Stimulated activated CD4-positive, alpha-beta T cell treated with anti-CD3 and anti-CD28 coated beads, TNF-alpha, amount 100 ng/mL, for 48 hours (primary cell): ENCODE measurements around the gene NDST3.

Source experiments
- DNase-seq, 3 donors: peaks; one replicate each; pipeline ENCODE4 v3.0.0-alpha.2; 2020; ENCODE audit warnings: low read depth in 3 of 3

Gene NDST3

GRCh38 chr4:118034053-118034785, at the start of gene NDST3:
NDST3 (plus strand) TSS chr4:118034486; CDS start chr4:118053911, 19,425 bp downstream.
- DNase-seq = no peak

- DNase-seq = no peak
These were observed 48.0 kb upstream of the NDST3 start for GRCh38 chr4:117986321-117986720.

DNA sequence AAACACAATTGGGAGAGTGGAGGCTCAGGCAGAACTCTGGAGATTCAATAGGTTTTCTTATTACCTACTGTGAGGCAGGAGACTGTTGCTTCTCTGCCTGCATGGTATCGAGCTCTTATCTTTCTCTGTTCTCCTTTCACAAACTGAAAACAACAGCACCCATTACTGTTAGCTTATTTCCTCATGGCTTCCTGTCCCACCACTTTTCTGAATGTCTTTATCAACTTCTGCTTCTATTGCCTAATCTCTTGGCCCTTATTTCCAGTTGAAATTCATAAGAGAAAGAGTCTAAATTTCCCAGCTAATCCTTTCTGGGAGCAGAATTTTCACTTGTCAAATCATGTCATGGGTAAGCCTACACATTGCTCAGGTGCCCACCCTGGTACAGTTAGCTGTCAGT, 46.8 kb upstream of the NDST3 start:
- no peak for DNase-seq

DNA sequence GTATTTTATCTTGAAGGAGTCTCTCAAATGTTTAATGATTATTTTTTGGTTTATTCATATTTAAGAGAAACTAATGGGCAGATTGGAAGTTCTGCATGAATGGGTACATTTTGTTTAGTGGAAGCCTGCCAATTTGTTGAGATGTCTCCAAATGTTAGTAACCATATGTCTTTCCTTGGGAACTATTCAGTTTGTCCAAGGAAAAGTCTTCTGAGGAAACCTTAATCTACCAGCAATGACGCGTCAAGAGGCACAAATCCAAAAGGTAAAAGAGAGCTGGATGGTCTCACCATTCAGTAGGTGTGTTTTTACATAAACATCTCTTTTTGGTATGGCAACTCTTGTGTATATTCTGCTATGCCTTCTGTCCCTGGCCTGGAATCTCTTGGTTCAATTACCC, 37.4 kb upstream of the NDST3 start:
- DNase-seq = no peak

GRCh38 chr4:118004088-118004487, 30.2 kb upstream of the NDST3 start:
- DNase-seq = no peak

DNA sequence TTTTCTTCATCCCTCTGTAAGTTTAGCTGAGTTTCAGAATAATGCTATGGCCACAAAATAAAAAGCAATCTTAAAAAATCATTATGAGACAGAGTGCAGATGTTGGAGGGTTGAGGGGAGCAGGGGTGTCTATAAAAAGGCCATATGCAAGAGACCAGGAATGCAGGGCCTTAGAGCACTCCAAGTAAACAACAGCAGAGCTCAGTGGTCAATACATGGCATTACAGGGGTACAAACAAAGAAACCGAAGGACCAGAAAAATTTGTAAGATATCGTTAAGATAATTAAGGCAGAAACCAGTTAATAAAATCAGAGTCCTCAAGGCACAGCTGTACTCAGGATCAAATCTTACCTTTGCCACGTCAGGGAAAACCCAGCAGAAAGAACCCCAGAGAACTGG, 28.4 kb upstream of the NDST3 start:
- no peak for DNase-seq

DNA sequence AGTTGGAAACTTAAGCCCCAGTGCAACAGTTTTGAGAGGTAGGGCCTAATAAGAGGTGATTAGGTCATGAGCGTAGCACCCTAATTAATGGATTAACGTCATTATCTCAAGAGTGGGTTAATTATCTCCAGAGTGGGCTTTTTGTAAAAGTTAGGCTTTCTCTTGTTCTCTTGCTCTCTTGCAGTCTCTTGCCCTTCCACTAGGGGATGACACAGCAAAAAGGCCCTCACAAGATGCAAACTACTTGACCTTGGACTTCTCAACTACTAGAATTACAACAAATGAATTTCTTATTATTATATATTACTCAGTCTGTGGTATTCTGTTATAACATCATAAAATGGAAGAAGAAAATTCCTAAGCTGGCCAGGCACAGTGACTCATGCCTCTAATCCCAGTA, 22.1 kb upstream of the NDST3 start:
- no peak for DNase-seq

- DNase-seq = no peak
These were observed 19.5 kb upstream of the NDST3 start for GRCh38 chr4:118014831-118015230.

DNA sequence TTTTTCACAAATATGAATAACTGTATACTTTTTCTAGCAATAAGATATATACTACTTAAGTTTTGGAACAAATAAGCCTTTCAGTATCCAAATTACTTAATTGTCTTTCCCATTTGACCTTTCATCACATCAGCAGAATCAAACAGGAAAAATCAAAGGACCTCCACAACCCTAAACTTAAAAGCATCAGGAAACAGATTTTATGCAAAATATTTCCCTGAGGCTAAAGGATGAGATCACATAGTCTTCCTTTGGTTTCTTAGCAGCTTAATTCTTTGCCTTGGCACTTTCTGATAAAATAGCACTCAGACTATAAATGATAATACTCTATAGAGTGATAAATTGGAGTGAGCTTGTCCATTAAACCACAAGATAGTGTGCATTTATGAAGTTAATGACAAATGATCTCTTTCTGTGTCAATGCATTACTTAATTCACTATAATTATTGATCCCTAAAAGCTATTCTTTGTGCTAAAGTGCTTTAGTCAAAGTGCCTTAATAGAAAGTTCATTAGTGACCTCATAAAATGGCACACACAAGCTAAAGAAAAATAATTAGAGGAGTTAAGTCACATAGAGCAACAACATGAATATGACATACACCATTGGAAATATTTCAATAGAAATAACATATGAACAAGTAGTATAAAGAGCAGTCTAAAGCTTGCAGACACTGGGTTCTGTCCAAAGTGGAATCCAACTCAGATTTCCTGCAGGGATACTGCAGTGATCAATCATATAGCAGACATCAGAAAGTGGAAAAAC, 15.7 kb upstream of the NDST3 start:
- no peak for DNase-seq

DNA sequence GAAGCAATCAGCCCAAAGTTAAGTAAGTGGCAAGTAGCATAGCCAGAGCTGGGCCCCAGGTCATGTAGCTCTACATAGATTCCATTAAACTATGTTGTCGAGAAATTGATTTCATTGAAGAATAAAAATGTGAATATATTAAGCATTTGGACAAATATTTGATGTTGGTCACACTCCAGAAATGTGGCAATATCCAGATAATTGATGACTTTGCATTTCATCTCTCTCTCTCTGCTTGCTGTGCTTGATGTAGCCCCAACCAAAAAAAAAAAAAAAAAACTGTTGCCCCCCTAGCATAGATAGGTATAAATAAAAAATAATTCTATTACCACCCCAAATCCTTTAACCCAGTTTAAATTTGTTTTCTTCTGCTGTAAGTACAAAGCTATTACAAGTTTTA, 7.5 kb upstream of the NDST3 start:
- DNase-seq = no peak

DNA sequence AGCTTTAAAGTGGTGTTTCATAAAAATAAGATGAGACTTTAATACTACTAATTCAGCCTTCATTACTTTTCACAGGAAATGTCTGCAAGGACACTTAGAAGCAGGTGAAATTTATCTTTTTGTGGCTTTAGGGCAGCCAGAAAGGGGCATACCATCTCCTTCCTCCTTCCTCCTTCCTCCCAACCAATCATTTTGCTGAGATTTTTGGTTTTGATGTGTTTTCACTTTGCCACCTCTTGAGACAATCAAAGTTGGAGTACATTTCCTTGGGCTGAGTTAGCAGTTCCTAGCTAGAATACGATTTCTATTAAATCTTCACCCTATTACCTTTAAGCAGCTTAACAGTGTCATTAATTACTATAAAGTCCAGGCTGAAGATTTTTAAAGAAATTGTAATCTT, 5.1 kb upstream of the NDST3 start:
- DNase-seq = no peak

DNA sequence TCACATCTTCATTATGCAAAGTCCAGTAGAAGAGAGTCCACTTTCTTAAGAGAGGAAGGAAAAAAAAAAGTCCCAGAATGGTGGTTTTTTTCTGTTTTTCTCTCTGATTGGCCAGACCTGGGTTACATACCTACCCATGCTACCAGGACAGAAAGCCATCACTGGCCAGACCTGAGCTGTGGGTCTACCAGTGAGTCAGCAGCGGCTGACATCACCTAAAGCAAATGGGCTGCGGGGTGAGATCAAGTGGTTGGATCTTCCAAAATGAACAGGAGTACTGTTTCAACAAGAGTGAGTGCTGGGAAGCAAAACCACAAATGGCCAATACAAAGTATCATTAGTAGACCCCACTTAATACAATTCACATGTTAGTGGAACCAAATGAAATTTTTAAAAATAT, 1.6 kb upstream of the NDST3 start:
- DNase-seq = no peak

DNA sequence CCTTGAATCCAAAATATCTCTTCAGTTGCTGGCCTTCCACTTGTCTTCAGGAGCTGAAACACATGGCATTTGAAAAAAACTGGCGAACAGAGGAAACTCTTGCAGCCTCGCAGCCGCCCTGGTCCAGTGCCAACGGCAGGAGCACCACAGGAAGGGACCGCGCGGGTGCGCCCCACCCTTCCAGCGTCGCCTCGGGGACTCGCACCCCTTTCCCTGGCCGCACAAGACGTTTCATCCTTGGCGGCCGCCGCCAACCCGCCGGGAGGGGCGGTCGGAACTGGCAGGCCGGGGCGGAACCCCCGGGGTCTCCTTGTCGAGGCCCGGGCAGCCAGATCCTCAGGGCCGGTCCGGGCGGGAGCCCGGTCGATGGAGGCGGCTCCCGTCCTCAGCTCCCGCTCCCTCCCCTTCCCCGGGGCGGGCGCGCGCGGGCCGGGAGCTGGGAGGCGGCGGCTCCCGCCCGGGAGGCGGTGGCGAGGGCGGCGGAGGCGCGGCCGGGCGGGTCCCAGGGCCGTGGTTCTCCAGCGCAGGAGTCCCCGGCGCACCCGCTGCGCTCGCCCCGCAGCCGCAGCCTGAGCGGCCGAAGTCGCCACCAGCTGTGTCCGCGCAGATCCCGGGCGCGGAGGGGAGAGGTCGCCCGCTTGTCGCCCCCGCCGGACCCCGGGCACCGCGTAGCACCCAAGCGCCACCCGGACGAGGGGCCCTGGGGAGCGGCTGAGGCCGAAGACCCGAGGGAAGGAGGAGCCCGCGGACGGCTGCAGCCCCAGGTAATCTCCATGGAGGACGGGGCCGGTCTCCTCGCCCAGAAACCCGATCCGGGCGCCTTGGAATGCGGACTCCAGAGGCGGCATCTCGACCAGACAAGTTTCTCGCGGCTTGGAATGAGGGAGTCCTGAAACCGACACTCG, 886 bp upstream of the NDST3 start:
- no peak for DNase-seq

DNA sequence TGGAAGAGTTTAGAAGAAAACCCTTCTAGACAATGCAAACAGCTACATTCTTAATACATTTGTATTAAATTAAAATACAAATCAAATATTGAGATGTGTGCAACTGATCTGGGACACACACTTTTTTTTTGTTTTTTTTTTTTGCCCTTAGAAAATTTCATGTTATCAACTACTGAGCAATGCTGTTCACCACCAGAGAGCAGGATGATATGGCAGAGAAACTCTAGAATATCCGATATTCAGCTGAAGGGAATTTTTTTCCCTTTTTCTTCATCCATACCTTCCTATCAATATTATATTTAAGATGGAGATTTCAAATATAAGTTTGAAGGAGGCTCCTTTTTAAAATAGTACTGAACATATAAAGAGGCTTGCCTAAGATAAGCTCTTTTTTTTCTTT, 1.0 kb downstream of the NDST3 start:
- no peak for DNase-seq

DNA sequence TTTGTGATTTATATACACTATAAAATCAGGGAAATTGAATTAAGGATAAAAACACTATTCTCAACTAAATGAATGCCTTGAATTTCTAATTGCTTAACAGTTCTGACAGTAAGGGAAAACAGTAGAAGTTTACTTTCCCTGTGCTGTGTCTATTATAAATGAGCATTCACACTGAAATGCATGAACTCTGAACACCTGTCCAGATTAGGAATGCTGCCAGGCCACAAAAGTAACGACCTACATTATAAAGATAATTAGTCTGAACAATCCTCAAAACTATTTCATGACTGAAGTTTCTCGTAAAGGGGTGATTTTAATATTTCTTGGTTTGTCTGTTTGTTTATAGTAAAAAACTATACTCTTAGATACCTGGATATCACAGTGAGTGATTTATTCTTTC, 2.0 kb downstream of the NDST3 start:
- DNase-seq = no peak

DNA sequence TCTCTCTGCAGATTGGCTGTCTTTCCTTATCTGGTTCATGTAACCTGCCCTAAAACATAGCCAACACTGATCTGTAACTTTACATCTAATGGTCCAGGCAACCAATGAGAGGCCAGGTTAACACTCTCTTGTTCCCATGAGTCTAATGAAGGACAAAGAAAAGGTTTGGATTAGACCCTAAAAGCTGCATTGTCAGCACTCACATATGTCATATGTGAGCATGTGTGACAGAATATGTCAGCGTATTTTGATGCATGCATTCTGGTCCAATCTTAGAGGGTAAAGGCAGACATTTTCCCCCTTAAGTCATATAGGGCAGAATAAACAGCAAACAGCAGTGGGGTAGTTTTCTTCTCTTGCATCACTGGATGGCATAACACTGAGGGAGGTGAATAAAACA, 3.7 kb downstream of the NDST3 start:
- DNase-seq = no peak

DNA sequence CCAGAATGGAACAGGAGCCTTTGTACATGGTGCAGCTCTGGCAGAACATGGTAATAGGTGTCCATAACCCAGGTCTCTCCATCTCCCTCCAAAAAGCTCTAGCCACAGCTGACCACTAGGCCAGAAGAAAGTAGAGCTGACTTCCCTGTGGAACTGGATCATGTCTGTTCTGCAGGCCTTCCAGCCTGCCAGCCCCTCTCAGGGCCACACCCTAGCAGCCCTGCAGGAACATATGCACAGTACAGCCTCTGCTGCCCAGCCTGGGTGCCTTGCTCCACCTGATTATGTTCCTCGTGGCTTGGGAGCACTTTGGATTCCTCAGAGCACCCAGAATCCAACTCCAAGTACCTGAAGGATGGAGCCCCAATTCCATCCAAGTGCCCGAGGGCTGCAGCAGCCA, 12.0 kb downstream of the NDST3 start:
- no peak for DNase-seq

- DNase-seq = no peak
These were observed 12.8 kb downstream of the NDST3 start for GRCh38 chr4:118047043-118047442.

DNA sequence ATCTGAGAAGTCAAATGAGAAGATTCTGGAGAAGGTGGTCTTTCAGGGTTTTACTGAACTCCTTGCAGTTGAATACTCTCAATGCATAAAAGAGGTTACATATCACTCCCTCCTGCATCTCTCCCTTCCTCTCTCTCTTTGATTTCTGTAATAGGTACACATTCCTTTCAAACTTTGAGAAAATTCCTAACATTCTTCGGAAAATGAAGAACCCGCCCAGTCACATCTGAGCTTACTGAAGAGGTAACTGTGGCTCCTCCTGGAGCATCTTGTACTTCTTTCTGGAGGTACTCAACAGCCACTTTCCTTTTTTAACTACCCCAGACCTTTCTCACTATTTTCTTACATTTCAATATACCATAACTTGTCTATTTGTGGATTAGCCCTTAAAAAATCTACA, 24.7 kb downstream of the NDST3 start:
- no peak for DNase-seq

DNA sequence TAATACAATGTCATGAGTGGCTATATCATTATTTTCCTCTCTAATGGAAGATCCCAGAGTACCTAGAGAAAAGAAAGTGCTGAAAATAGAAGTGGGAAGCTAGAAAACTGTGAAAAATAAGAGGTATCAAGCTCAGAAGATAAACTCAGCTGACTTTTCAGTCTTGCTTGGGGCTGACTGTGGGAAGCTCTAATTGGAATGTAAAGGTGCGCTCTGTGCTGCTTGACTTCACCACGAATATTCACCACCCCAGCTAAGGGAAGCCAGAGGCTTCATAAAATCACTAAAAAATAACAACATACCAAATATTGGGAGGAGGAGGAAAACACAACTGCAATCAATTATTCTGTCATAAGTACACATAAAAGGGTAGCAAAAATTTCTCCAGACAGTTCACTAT, 25.1 kb downstream of the NDST3 start:
- no peak for DNase-seq

DNA sequence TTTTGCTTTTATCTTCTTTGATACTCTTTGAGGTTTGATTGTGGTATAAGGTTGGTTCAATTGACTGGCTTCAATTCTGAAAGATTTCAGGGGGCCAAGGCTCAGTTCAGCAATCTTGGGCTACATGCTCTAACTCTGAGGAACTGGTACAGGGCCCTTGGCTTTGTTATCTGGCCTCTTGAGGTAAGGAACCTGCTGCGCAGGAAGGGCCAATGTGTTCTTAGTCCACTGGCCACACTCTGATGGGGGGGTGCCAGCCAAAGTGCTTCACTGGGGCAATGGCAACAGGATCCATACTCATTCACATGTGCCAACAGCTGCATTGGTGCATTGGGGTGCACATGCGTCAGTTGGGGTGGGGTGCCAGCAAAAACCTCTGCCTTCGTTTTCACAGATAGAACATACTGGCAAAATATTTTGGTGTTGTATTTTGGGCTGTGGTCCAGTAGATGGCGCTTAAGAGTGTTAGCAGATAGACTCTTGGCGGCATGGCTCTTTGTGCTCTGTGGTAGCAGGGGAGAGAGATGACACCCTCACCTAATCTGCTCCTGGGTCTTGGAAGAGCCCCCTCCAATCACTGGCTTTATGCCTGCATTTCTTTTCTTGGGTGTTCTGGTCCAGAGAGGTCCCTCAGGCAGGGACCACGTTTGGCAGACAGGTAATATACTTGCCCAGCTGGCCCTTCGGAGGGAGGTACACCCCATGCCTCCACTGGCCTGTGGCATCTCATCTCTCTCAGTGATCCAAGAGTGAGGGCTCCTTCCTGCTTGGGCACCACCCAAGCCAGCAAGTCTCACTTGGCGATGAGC, 42.9 kb downstream of the NDST3 start:
- peak in 2 of 3 donors; percentile 0 for DNase-seq

DNA sequence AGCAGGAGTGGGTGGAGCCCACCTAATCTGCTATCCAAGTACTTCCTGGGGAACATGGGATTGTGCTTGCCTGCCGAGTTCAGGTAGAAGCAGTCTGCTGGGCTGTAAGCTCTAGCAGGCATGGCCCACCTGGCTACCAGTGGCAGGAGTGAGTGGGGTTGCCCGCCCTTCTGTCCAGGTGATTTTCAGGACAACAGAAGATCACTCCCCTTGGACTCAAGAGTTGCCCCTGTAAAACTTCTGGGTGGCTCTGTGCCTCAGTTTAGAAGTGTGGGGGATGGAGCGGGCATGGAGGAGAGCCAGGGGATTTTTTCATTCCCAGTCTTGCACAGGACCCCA, 43.5 kb downstream of the NDST3 start:
- no peak for DNase-seq
